NCI-H2107 treated with DMSO at 0.1 percent for 48 hours (cell line): ENCODE data around the gene FPGS.
"Not testable (repeated sequence)": the region's sequence is repeated elsewhere in the genome, so short reads cannot be mapped to it uniquely, and the experiment has no call there.

Experiments
- DNase-seq: peaks from one replicate; lab custom pipeline; 2025; ENCODE audit not compliant: unreplicated experiment; lab: John Stamatoyannopoulos, UW

The FPGS gene

GRCh38 chr9:127835991-127836516 is 33.4 kb downstream of the FPGS start:
- DNase-seq, result no peak

GRCh38 chr9:127836561-127836960 is 33.9 kb downstream of the FPGS start:
- DNase-seq, result not testable (repeated sequence)

DNA sequence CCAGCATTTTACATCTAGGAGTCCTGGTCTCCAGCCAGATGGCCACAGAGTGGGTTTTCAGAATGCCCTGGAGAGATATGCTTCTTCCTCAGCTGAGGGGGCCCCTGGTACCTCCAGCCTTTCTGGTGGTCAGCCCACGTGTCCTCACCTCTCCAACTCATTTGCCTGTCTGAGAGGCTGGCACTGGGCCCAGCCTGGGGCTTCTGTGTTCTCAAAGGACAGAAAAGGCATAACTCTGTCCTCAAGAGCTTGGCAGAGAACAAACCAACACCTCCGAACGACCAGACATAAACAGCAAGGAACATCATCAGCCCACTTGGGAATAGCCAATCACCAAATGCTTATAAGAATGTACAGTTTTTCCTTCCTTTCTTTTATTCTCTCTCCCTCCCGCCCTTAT is 34.7 kb downstream of the FPGS start:
- DNase-seq, result no peak

- no peak for DNase-seq
Measured at GRCh38 chr9:127838375-127839078, 35.8 kb downstream of the FPGS start.

- no peak for DNase-seq
Measured at GRCh38 chr9:127841087-127841835, 38.6 kb downstream of the FPGS start.

GRCh38 chr9:127844821-127845359 is 42.2 kb downstream of the FPGS start:
- DNase-seq, result no peak

GRCh38 chr9:127845619-127846018 is 42.9 kb downstream of the FPGS start:
- DNase-seq, result not testable (repeated sequence)

DNA sequence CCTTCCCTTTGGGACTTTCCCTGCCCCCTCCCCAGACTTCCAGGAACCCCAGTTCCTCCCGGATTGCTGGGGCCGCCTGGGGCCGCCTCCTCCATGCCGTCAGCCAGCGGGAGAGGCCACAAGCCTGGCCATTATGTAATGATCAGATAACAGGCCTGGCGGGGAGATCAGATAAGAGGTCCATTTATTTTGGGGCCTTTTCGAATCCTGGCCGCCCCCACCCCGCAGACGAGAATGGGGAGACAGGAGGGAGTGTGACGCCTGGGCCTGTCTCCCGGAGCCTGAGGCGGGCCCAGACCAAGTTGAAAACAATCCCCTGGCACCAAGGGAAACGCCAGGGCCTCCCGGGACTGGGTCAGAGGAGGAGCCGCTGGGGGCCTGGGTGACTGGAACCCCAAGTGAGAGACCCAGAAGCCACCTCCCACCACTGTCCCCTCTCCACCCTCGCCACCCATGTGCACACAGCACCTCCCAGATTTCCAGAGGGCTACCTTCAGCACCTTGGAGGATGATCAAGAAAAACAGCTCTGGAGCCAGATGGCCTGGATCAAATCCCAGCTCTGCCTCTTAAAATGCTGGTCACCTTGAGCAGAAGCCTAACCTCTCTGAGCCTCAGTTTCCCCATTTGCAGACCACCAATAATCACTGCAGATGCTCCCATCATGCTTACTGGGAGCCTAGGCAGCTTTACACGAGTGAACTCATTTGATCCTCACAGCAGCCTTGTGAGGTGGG is 43.9 kb downstream of the FPGS start:
- DNase-seq, result no peak

DNA sequence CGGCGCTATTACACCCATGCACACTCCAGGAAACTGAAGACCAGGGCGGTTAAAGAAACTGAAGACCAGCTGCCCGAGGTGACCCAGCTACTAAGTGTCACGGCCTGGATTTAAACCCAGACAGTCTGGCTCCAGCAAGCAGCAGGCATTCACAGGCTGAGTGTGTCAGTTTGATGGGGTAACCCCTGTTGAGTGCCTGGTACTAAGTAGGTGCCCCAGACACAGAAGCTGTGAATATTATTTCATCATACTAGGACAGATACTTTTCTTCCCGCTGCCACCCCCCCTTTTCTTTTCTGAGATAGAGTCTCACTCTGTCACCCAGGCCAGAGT is 44.5 kb downstream of the FPGS start:
- DNase-seq, result no peak

DNA sequence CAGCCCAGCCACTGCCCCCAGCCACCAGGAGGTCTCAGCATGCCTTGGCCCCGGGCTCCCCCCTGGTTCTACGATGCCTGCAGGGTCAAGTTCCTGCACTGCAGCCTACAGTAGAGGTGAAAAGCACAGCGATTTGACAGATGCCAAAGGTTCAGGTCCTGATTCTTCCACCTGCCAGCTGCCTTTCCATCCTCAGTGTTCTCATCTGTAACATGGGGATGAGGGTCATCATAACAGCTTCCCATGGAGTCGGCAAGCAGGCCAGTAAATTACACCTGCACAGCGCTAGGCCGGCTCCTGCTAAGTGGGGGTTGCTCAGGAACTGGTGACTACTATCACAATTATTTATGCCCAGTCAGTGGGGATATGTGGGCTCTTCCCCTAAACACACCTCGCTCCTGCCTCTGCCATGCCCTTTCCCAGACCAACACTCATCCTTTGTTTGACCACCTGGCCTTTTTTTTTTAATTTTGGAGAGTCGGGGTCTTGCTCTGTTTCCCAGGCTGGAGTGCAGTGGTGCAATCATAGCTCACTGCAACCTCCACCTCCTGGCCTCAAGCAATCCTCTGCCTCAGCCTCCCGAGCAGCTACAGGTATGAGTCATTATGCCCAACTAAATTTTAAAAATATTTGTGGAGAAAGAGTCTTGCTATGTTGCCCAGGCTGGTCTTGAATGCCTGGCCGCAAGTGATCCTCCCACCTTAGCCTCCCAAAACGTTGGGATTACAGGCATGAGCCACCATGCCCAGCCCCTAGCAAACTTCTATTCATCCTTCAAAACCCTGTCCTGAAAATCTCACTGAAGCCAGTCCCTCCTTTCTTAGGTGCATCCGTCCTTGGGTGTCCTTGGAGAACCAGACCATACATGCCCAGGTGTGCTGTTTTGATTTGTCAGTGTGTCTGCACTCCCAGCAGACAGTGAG is 45.4 kb downstream of the FPGS start:
- no peak for DNase-seq

GRCh38 chr9:127848756-127849504 is 46.2 kb downstream of the FPGS start:
- DNase-seq, result no peak

GRCh38 chr9:127850286-127850830 is 47.7 kb downstream of the FPGS start:
- DNase-seq, result no peak

- no peak for DNase-seq
Measured at GRCh38 chr9:127852829-127853228, 50.1 kb downstream of the FPGS start.

- no peak for DNase-seq
Measured at GRCh38 chr9:127853312-127854183, 50.9 kb downstream of the FPGS start.

DNA sequence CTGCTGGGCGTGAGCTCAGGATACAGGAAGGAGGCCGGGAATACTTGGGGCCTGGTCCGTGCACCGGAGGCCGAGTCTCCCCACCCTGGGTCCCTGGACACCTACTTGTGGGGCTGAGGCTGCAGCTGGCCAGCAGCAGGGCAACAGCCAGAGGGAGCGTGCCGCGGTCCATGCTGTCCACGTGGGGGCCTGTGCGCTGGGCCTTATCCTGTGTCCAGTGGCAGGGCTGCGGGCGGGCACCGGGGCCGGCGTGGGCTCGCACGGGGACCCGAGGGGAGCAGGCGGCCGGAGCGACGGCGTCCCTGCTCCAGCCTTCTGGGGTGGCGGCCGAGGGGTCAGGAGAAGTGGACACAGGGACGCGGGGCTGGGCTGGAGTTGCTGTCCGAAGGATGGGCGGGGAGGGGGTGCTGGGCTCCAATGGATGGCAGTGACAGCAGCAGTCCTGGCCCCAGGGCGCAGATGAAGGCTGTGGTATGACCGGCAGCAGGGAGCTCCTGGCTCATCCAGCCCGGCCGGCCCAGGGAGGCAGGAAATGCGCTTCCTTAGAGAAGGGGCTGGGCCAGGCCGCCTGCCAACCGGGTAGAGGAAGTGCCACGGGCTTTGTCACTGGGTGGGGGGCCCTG is 51.6 kb downstream of the FPGS start, which contains the start of gene ENG:
Gene ENG, minus strand, starts transcription at position 475 of the 623 bp plus-strand sequence. Its CDS starts 303 bp downstream, at position 172.
- DNase-seq, result no peak

GRCh38 chr9:127854960-127855359 is 52.3 kb downstream of the FPGS start:
- no peak for DNase-seq

DNA sequence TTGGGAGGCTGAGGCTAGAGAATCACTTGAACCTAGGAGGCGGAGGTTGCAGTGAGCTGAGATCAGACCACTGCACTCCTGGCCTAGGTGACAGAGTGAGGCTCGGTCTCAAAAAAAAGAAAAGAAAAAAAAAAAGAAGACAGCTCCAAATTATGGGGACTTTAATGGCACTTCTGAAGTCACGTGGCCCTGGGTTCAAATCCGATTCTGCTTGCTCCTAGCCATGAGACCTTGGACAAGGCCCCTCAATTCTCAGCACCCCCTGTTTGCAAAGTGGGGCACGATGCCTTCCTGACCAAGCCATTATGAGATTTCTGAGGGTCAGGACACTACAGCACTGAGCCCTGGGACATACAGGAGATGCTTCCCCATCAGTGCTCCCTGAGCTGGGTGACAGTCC is 52.8 kb downstream of the FPGS start:
- no peak for DNase-seq
